IMR-90 (cell line): ENCODE data around the gene FBXO33.

Experiments
- BHLHE40 ChIP-seq: fragments of 150-350 bp; IDR thresholded peaks from 2 replicates; pipeline ENCODE4 v1.6.1; 2016; ENCODE audit warnings: mild to moderate bottlenecking, low read depth, low read length
- CEBPB ChIP-seq: IDR thresholded peaks from 2 replicates; pipeline ENCODE4 v1.6.1; 2012; ENCODE audit warnings: low read depth, low read length, improper control_type of control experiment
- CTCF ChIP-seq: conservative IDR thresholded peaks from 2 replicates; pipeline ENCODE4 v1.5.1; 2012; ENCODE audit warnings: mild to moderate bottlenecking, low read depth, low read length, improper control_type of control experiment
- ELK1 ChIP-seq: fragments of 150-350 bp; IDR thresholded peaks from 2 replicates; pipeline ENCODE4 v1.6.1; 2016; ENCODE audit warnings: low read depth, mild to moderate bottlenecking, low read length, moderate library complexity, borderline replicate concordance
- FOS ChIP-seq: fragments of 150-350 bp; IDR thresholded peaks from 2 replicates; pipeline ENCODE4 v1.6.1; 2016; ENCODE audit warnings: low read depth, low read length
- POLR2A ChIP-seq: IDR thresholded peaks from 2 replicates; pipeline ENCODE4 v1.6.1; 2012; ENCODE audit warnings: mild to moderate bottlenecking, low read depth, low read length
- RFX5 ChIP-seq: IDR thresholded peaks from 2 replicates; pipeline ENCODE4 v1.8.0; 2012; ENCODE audit warnings: low read depth, mild to moderate bottlenecking, low read length, moderate library complexity
- SMC3 ChIP-seq: fragments of 150-350 bp; IDR thresholded peaks from 2 replicates; pipeline ENCODE4 v1.6.1; 2016; ENCODE audit warnings: low read depth, mild to moderate bottlenecking, antibody characterized with exemption, low read length, moderate library complexity
- USF2 ChIP-seq: fragments of 150-350 bp; IDR thresholded peaks from 2 replicates; pipeline ENCODE4 v1.6.1; 2017; ENCODE audit warnings: mild to moderate bottlenecking, antibody characterized with exemption, low read length, low read depth

GRCh38 chr14:39368261-39368959 is 63.8 kb downstream of the FBXO33 start:
- TF ChIP-seq CTCF (peak; percentile 81), ELK1 (no peak), USF2 (no peak), BHLHE40 (no peak), SMC3 (peak; percentile 73), FOS (no peak), RFX5 (no peak), POLR2A (no peak), CEBPB (no peak)
